Testis (tissue), 2 donors: Measurements from ENCODE around the gene TAC3.

ENCODE experiments used
- CTCF ChIP-seq, 3 experiments: fragments of 450-650 bp in 2 of 3; fragments of 200-600 bp in 1 of 3; sonication (generic) in 1 of 3; IDR thresholded peaks; one replicate each; pipeline ENCODE4 v1.5.1; 2016 to 2019; ENCODE audit warnings: antibody characterized with exemption in 3 of 3, mild to moderate bottlenecking in 2 of 3, moderate library complexity in 1 of 3
- POLR2A ChIP-seq: fragments of 450-650 bp; IDR thresholded peaks from one replicate; pipeline ENCODE4 v1.6.1; 2017; ENCODE audit warnings: antibody characterized with exemption, mild to moderate bottlenecking, moderate library complexity

DNA sequence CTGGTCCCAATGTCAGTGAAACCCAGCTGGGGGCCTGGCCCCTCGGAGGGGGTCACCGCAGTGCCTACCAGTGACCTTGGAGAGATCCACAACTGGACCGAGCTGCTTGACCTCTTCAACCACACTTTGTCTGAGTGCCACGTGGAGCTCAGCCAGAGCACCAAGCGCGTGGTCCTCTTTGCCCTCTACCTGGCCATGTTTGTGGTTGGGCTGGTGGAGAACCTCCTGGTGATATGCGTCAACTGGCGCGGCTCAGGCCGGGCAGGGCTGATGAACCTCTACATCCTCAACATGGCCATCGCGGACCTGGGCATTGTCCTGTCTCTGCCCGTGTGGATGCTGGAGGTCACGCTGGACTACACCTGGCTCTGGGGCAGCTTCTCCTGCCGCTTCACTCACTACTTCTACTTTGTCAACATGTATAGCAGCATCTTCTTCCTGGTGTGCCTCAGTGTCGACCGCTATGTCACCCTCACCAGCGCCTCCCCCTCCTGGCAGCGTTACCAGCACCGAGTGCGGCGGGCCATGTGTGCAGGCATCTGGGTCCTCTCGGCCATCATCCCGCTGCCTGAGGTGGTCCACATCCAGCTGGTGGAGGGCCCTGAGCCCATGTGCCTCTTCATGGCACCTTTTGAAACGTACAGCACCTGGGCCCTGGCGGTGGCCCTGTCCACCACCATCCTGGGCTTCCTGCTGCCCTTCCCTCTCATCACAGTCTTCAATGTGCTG, 21.0 kb downstream of the TAC3 start:
- TF ChIP-seq POLR2A (no peak), CTCF (IDR thresholded peaks at IDR 0.05) (no peak)
